GM21737 (cell line): Measurements from ENCODE around the gene TIMM22.
"Not testable (repeated sequence)": the region's sequence is repeated elsewhere in the genome, so short reads cannot be mapped to it uniquely, and the experiment has no call there.

Experiments
- ATAC-seq: cut with Tn5 transposase; IDR thresholded peaks from one replicate; pipeline ENCODE4 v1.9.1; 2021; ENCODE audit warnings: mild to moderate bottlenecking, moderate library complexity; ENCODE audit not compliant: unreplicated experiment

TIMM22 gene

DNA sequence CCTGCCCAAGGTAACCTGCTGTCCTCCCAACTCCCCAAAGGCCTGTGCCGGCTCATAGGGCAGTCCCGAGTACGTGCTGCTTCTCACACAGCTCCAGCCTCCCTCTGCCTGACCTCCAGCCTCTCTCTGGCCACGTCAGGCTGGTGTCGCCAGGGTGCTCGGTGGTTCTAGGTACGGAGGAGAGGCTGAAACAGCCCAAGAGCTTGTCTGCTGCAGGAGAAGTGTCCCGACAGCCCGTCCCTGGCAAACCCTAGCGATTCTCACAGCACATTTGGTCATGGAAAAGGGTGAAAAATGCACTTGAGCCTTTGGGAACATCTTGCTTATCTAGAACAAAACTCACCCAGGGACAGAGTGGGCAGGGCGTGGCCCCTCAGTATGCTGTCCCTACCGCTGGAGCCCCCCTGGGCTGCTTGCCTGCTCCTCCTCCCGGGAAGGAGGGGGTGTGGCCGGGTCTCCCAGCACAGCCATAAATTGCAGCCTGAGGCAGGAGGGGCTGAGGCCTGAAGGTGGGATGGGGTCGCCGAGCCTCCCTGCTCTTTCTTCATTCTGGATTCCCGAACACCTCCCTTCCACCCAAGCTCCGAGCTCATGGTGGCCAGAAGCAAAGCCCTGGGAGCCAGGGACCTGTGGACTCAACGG lies 40.4 kb downstream of the TIMM22 start:
- ATAC-seq: no peak

DNA sequence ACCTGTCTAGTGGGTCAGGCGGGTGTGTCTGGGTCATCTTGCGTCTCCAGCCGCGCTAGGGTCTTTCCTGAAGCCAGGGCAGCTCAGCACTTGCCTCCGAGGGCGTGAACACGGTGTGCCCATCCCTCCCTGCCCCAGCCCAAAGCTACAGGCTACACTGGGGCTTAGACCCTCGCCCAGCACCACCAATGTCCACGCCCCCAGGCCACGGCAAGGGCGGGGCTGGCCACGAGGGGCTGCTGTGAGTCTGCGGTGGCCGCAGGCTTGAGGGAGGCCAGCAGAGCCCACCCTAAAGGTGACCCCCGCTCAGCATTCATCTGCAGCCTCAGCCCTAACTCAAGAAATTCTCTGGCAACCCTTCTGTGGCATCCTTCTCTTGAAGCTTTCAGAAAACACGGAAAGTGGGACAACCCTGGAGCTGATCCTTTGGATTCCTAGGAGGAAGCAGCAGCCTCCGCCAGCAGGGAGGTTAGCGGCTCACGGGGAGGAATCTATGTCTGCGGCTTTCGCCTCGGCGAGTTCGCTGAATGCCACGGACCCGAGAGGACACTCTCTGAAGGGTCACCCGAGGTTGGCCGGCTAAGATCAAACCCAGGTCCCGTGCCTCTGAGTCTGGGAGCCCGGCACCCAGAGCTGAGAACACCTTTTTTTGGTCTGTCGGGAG lies 41.7 kb downstream of the TIMM22 start:
- ATAC-seq: no peak

- no peak for ATAC-seq
Measured at GRCh38 chr17:1039123-1039507, 42.2 kb downstream of the TIMM22 start.

DNA sequence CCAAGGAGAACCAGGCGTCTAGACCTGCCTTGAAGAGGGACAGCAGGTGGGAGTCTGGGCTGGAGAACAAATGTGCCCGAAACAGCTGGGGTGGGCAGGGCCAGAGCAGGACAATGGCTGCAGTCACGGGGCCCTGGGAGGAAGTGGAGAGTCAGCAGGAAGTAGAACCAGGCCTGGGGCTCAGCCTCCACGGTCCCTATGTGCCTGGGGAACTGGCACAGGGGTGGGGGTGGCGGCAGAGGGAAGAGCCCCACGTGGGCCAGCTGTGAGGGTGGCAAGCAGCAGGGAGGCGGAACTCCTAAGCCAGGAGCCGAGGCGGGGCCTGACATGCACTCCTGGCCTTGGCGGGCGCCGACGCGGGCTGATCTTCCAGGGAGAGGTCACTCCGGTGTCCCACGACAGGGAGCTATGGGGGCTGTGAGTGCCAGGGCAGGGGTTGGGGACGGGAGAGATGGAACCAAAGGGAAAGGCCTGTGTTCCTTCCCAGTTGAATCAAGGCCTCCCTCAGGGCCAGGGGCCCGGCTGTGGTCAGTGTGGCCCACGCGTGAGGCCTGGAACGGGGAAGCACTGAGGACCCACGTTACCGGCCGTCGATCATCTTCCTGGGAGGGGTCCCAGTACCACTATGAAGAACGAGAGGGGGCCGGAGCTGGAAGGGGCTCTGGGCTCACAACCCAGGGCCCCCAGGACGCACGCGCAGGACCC lies 42.7 kb downstream of the TIMM22 start:
- no peak for ATAC-seq

DNA sequence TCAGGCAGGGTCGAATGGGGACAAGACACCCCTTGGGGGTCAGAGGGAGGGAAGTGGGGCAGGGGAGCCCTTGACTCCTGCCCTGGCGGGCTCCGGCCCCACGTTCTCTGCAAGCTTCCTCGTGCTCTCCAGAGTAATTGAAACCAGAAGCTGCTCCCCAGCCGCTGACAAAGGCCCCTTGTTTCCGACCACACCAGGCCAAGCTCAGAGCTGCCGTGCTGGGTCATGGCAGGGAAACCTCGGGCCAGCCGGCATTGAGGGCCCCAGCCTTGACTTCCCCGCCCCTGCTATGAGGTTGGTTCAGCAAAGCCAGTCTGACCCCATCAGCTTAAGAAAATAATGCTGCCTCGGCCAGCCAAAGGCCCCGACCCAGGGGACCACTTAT lies 43.3 kb downstream of the TIMM22 start:
- ATAC-seq: no peak

GRCh38 chr17:1041746-1042145 lies 44.8 kb downstream of the TIMM22 start:
- ATAC-seq: no peak

DNA sequence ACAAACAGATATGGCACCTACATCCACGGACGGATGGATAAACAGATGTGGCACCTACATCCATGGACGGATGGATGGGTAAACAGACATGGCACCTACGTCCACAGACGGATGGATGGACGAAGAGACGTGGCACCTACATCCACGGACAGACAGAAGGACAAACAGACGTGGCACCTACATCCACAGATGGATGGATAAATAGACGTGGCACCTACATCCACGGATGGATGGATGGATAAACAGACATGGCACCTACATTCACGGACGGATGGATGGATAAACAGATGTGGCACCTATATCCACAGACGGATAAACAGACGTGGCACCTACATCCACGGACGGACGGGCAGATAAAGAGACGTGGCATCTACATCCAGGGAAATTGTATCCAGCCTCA lies 45.6 kb downstream of the TIMM22 start:
- no peak for ATAC-seq

GRCh38 chr17:1043601-1044251 lies 46.8 kb downstream of the TIMM22 start:
- no peak for ATAC-seq

DNA sequence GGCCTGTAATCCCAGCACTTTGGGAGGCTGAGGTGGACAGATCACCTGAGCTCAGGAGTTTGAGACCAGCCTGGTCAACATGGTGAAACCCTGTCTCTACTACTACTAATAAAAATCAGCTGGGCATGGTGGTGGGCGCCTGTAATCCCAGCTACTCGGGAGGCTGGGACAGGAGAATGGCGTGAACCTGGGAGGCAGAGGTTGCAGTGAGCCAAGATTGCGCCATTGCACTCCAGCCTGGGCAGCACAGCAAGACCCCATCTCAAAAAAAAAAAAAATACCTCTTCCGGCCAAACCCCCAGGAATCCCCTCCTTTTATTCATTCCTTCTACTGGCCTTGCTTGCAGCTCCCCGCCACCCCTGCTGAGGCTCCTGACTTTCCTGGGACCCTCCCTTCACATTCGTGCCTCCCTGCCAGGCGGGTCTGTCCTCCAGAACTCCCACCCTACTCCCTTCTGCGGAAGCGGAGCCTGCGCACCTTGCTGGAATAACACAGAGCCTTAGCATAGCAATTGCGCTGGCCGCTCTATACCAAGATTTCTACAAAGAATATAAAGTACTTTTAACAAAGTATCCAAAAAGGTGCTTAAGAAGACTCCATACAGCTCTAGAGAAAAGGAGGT lies 47.6 kb downstream of the TIMM22 start:
- not testable (repeated sequence) for ATAC-seq

- no peak for ATAC-seq
Measured at GRCh38 chr17:1045456-1045855, 48.5 kb downstream of the TIMM22 start.

GRCh38 chr17:1047177-1047878 lies 50.4 kb downstream of the TIMM22 start:
- no peak for ATAC-seq

- ATAC-seq: no peak
Measured at GRCh38 chr17:1047879-1048470, 51.0 kb downstream of the TIMM22 start.

- ATAC-seq: not testable (repeated sequence)
Measured at GRCh38 chr17:1048516-1049115, 51.7 kb downstream of the TIMM22 start.

- no peak for ATAC-seq
Measured at GRCh38 chr17:1049446-1050225, 52.7 kb downstream of the TIMM22 start.

- ATAC-seq: no peak
Measured at GRCh38 chr17:1050246-1050995, 53.5 kb downstream of the TIMM22 start.

DNA sequence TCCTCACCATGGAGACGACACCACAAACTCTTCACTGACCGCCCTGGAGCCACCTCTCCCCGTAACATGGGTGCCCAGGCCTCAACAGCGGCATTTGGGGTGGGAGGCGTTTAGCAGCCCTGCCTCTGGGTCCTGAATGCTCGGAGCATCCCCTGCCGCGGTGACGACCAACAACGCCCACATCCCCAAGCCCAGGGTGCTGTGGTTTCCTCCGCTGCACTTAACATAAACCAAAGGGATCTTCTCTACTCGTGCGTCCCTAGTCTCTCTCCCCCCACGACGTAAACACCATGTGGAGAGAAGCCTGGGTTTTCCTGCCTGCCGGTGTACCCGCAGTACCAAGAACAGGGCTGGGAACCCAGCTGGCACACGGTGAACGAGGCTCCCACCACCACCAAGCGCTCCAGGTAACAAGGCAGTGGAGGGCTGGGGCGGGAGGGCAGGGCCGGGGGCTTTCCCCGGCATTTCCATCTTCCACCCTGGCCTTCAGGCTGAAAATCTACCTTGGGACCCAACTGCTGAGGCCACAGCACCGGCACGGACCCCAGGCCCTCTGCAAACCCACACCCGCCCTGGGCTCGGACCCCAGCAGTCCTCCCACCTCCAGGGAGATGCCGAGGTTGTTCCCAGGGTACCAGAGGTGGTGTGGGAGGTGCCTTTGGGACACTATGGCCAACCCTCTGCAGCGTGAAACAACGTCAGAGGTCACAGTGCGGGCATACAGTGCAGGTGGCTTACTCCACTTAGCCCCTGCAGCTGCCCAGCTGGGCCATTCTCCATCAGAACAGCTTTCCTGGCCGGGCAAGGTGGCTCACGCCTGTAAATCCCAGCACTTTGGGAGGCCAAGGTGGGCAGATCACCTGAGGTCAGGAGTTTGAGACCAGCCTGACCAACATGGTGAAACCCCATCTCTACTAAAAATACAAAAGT lies 54.3 kb downstream of the TIMM22 start:
- no peak for ATAC-seq
